Neural cell (in vitro differentiated cells): ENCODE data around the gene CAMK2B. TPM values are rescaled to one million over a fixed set of nuclear protein-coding genes. Genes with fewer than 3 reads are reported as not detected.

Source experiments
- H2AFZ ChIP-seq: fragments of 200-600, 300-800 bp; sonication (generic), shearing (Covaris generic); 2 replicates; pipeline ENCODE4 v1.6.0; 2014; ENCODE audit warnings: low read depth, mild to moderate bottlenecking, antibody characterized with exemption, low read length, moderate library complexity
- H3F3A ChIP-seq: fragments of 200-600 bp; shearing (Covaris generic); 2 replicates; pipeline ENCODE4 v1.6.1; 2016; ENCODE audit warnings: mild to moderate bottlenecking, moderate library complexity, mixed read lengths, antibody characterized with exemption, low read length; ENCODE audit not compliant: insufficient read depth, poor library complexity, severe bottlenecking
- H3K27ac ChIP-seq: fragments of 200-600, 300-800 bp; sonication (generic), shearing (Covaris generic); 2 replicates; pipeline ENCODE4 v1.5.1; 2014; ENCODE audit warnings: mild to moderate bottlenecking, low read length, moderate library complexity
- H3K27me3 ChIP-seq: fragments of 300-800, 200-600 bp; sonication (generic), shearing (Covaris generic); 2 replicates; pipeline ENCODE4 v1.6.0; 2014; ENCODE audit warnings: mild to moderate bottlenecking, low read depth, low read length, moderate library complexity; ENCODE audit not compliant: insufficient read depth
- H3K36me3 ChIP-seq: fragments of 300-800, 200-600 bp; sonication (generic), shearing (Covaris generic); 2 replicates; pipeline ENCODE4 v1.5.1; 2014; ENCODE audit warnings: mild to moderate bottlenecking, antibody characterized with exemption, low read length, moderate library complexity; ENCODE audit not compliant: insufficient read depth
- H3K4me2 ChIP-seq: fragments of 300-800, 200-600 bp; sonication (generic), shearing (Covaris generic); 2 replicates; pipeline ENCODE4 v1.6.0; 2014; ENCODE audit warnings: mild to moderate bottlenecking, low read length
- H3K4me3 ChIP-seq: fragments of 300-800, 200-600 bp; sonication (generic), shearing (Covaris generic); 2 replicates; pipeline ENCODE4 v1.5.1; 2014; ENCODE audit warnings: mild to moderate bottlenecking, low read length, moderate library complexity
- H3K79me2 ChIP-seq: fragments of 200-600 bp; shearing (Covaris generic); replicated peaks from 2 replicates; pipeline ENCODE4 v1.6.0; 2014; ENCODE audit warnings: mild to moderate bottlenecking, low read length, moderate library complexity; ENCODE audit not compliant: insufficient read depth
- H3K9ac ChIP-seq: fragments of 300-800, 200-600 bp; sonication (generic), shearing (Covaris generic); 2 replicates; pipeline ENCODE4 v1.6.1; 2016; ENCODE audit warnings: mild to moderate bottlenecking, low read length, mixed read lengths
- H3K9me2 ChIP-seq: fragments of 200-600 bp; shearing (Covaris generic); 2 replicates; pipeline ENCODE4 v1.6.1; 2016; ENCODE audit warnings: mild to moderate bottlenecking, low read length, mixed read lengths; ENCODE audit not compliant: insufficient read depth
- H3K9me3 ChIP-seq: fragments of 200-600, 300-800 bp; sonication (generic), shearing (Covaris generic); 2 replicates; pipeline ENCODE4 v1.6.1; 2016; ENCODE audit warnings: mild to moderate bottlenecking, mixed run types, low read length, moderate library complexity, mixed read lengths
- H4K20me1 ChIP-seq: fragments of 200-600 bp; shearing (Covaris generic); 2 replicates; pipeline ENCODE4 v1.6.1; 2016; ENCODE audit warnings: mild to moderate bottlenecking, mixed run types; ENCODE audit not compliant: insufficient read depth
- CTCF ChIP-seq: fragments of 450-650 bp; IDR thresholded peaks from 2 replicates; pipeline ENCODE4 v1.5.1; 2014; ENCODE audit warnings: antibody characterized with exemption, mild to moderate bottlenecking, moderate library complexity; ENCODE audit not compliant: poor library complexity, severe bottlenecking
- EP300 ChIP-seq: fragments of 450-650 bp; conservative IDR thresholded peaks from 2 replicates; pipeline ENCODE4 v1.6.1; 2014; ENCODE audit warnings: antibody characterized with exemption, mild to moderate bottlenecking, moderate library complexity; ENCODE audit not compliant: poor library complexity, severe bottlenecking
- EZH2 ChIP-seq: fragments of 200-600, 300-800 bp; shearing (Covaris generic), sonication (generic); IDR thresholded peaks from 2 replicates; pipeline ENCODE4 v1.6.1; 2014; ENCODE audit warnings: antibody characterized with exemption, low read length, borderline replicate concordance, mild to moderate bottlenecking; ENCODE audit not compliant: insufficient read depth, poor library complexity, severe bottlenecking
- MXI1 ChIP-seq: fragments of 450-650 bp; conservative IDR thresholded peaks from 2 replicates; pipeline ENCODE4 v1.6.1; 2014; ENCODE audit warnings: antibody characterized with exemption, mild to moderate bottlenecking; ENCODE audit not compliant: poor library complexity, severe bottlenecking
- POLR2AphosphoS5 ChIP-seq: IDR thresholded peaks from 2 replicates; pipeline ENCODE4 v1.6.1; 2012
- RAD21 ChIP-seq: fragments of 450-650 bp; conservative IDR thresholded peaks from 2 replicates; pipeline ENCODE4 v1.6.1; 2014; ENCODE audit warnings: antibody characterized with exemption, mild to moderate bottlenecking, moderate library complexity
- REST ChIP-seq: IDR thresholded peaks from 2 replicates; pipeline ENCODE4 v1.6.1; 2012; ENCODE audit warnings: borderline replicate concordance
- SMC3 ChIP-seq: fragments of 450-650 bp; conservative IDR thresholded peaks from 2 replicates; pipeline ENCODE4 v1.6.1; 2014; ENCODE audit warnings: antibody characterized with exemption, mild to moderate bottlenecking, moderate library complexity; ENCODE audit not compliant: poor library complexity
- TAF1 ChIP-seq: IDR thresholded peaks from 2 replicates; pipeline ENCODE4 v1.6.1; 2012; ENCODE audit warnings: low read depth
- polyA plus RNA-seq: library from polyadenylated mRNA; depleted of rRNA; stranded (reverse); fragments of >200 nt; gene quantifications from 2 replicates; pipeline ENCODE4 v1.2.3, GENCODE V29; 2014

CAMK2B gene
- polyA plus RNA-seq, 1 donor from 2014 or later: 67.3 TPM

- H2AFZ ChIP-seq: no peak overlapping the region
Measured at GRCh38 chr7:44184206-44184872, 141.1 kb downstream of the CAMK2B start.

GRCh38 chr7:44183386-44183785, 142.0 kb downstream of the CAMK2B start:
- Histone ChIP-seq H3K4me2 (no peak overlapping the region), H3K27ac (no peak overlapping the region), H3K79me2 (no peaks in the 10 kb centered on the region)
- TF ChIP-seq MXI1 (no peak), TAF1 (no peak), REST (no peak), CTCF (no peak), RAD21 (no peak), EP300 (no peak)

More at GRCh38 chr7:44184206-44184872, 141.1 kb downstream of the CAMK2B start:
- no peaks in the 10 kb centered on the region for H3K9me2 ChIP-seq
- H3K9me3 ChIP-seq: no peaks in the 10 kb centered on the region
- H3K9ac ChIP-seq: no peak overlapping the region
- H3K79me2 ChIP-seq: no peaks in the 10 kb centered on the region
- H3F3A ChIP-seq: no peaks in the 10 kb centered on the region
- H3K4me3 ChIP-seq: no peak overlapping the region
- no peak overlapping the region for H3K27ac ChIP-seq
- no peaks in the 10 kb centered on the region for H4K20me1 ChIP-seq
- no peaks in the 10 kb centered on the region for H3K36me3 ChIP-seq
- H3K4me2 ChIP-seq: no peak overlapping the region
- TF ChIP-seq MXI1 (no peak), EZH2 (no peak), RAD21 (no peak), EP300 (no peak), SMC3 (no peak), REST (no peak), TAF1 (no peak), CTCF (no peak), POLR2AphosphoS5 (no peak)
- no peaks in the 10 kb centered on the region for H3K27me3 ChIP-seq

More at GRCh38 chr7:44183386-44183785, 142.0 kb downstream of the CAMK2B start:
- no peak overlapping the region for H3K4me3 ChIP-seq
- no peak overlapping the region for H3K9ac ChIP-seq
- H4K20me1 ChIP-seq: no peaks in the 10 kb centered on the region
- H3K27me3 ChIP-seq: no peaks in the 10 kb centered on the region
- no peaks in the 10 kb centered on the region for H3F3A ChIP-seq
- H2AFZ ChIP-seq: no peak overlapping the region
- H3K9me3 ChIP-seq: no peaks in the 10 kb centered on the region
- no peaks in the 10 kb centered on the region for H3K36me3 ChIP-seq
- H3K9me2 ChIP-seq: no peaks in the 10 kb centered on the region
